Activated effector memory CD4-positive, alpha-beta T cell treated with Interleukin-2 at 50 U/mL for 16 hours (primary cell): ENCODE results near the gene MBNL2.

Experiments
- DNase-seq: peaks from one replicate; pipeline ENCODE4 v3.0.0-alpha.2; 2020

MBNL2 gene

GRCh38 chr13:97353927-97354675 lies 132.0 kb downstream of the MBNL2 start:
- DNase-seq = no peak

GRCh38 chr13:97354808-97355207 lies 132.7 kb downstream of the MBNL2 start:
- no peak for DNase-seq

- no peak for DNase-seq
Observed at GRCh38 chr13:97356592-97356991, 134.5 kb downstream of the MBNL2 start.

- no peak for DNase-seq
Observed at GRCh38 chr13:97359181-97360057, 137.3 kb downstream of the MBNL2 start.

GRCh38 chr13:97360610-97361009 lies 138.5 kb downstream of the MBNL2 start:
- no peak for DNase-seq

GRCh38 chr13:97364031-97364430 lies 141.9 kb downstream of the MBNL2 start:
- no peak for DNase-seq

- DNase-seq = no peak
Observed at GRCh38 chr13:97364827-97365226, 142.7 kb downstream of the MBNL2 start.

- DNase-seq = no peak
Observed at GRCh38 chr13:97366172-97366688, 144.1 kb downstream of the MBNL2 start.

- no peak for DNase-seq
Observed at GRCh38 chr13:97367016-97367822, 145.1 kb downstream of the MBNL2 start.

- no peak for DNase-seq
Observed at GRCh38 chr13:97369261-97369893, 147.2 kb downstream of the MBNL2 start.

GRCh38 chr13:97371486-97372109 lies 149.5 kb downstream of the MBNL2 start:
- DNase-seq = no peak

GRCh38 chr13:97372936-97373335 lies 150.8 kb downstream of the MBNL2 start:
- no peak for DNase-seq

- DNase-seq = no peak
Observed at GRCh38 chr13:97373787-97374186, 151.7 kb downstream of the MBNL2 start.

GRCh38 chr13:97376981-97377380 lies 154.8 kb downstream of the MBNL2 start:
- DNase-seq = no peak

- no peak for DNase-seq
Observed at GRCh38 chr13:97379386-97379785, 157.3 kb downstream of the MBNL2 start.

- DNase-seq = no peak
Observed at GRCh38 chr13:97380696-97381095, 158.6 kb downstream of the MBNL2 start.

- DNase-seq = no peak
Observed at GRCh38 chr13:97381189-97381588, 159.1 kb downstream of the MBNL2 start.

- no peak for DNase-seq
Observed at GRCh38 chr13:97382276-97382675, 160.1 kb downstream of the MBNL2 start.

- no peak for DNase-seq
Observed at GRCh38 chr13:97384371-97384770, 162.2 kb downstream of the MBNL2 start.

- no peak for DNase-seq
Observed at GRCh38 chr13:97385146-97385545, 163.0 kb downstream of the MBNL2 start.

- DNase-seq = no peak
Observed at GRCh38 chr13:97385854-97386253, 163.7 kb downstream of the MBNL2 start.
